Ishikawa (cell line): ENCODE data around the gene SH3RF3.

ENCODE experiments used
- CEBPB ChIP-seq: IDR thresholded peaks from 2 replicates; pipeline ENCODE4 v1.6.1; 2012
- CREB1 ChIP-seq: IDR thresholded peaks from 2 replicates; pipeline ENCODE4 v1.6.1; 2012; ENCODE audit warnings: low read depth
- EGR1 ChIP-seq: IDR thresholded peaks from 2 replicates; pipeline ENCODE4 v1.6.1; 2012
- EP300 ChIP-seq: IDR thresholded peaks from 2 replicates; pipeline ENCODE4 v1.6.1; 2012; ENCODE audit warnings: borderline replicate concordance
- FOXM1 ChIP-seq: IDR thresholded peaks from 2 replicates; pipeline ENCODE4 v1.6.1; 2012; ENCODE audit warnings: low read depth, borderline replicate concordance
- MAX ChIP-seq: IDR thresholded peaks from 2 replicates; pipeline ENCODE4 v1.6.1; 2012
- NFIC ChIP-seq: IDR thresholded peaks from 2 replicates; pipeline ENCODE4 v1.6.1; 2012
- RAD21 ChIP-seq: IDR thresholded peaks from 2 replicates; pipeline ENCODE4 v1.6.1; 2012; ENCODE audit warnings: low read depth
- TAF1 ChIP-seq: IDR thresholded peaks from 2 replicates; pipeline ENCODE4 v1.6.1; 2012; ENCODE audit warnings: low read depth, mild to moderate bottlenecking
- TEAD4 ChIP-seq: IDR thresholded peaks from 2 replicates; pipeline ENCODE4 v1.6.1; 2012
- USF1 ChIP-seq: IDR thresholded peaks from 2 replicates; pipeline ENCODE4 v1.6.1; 2012
- YY1 ChIP-seq: IDR thresholded peaks from 2 replicates; pipeline ENCODE4 v1.6.1; 2012; ENCODE audit warnings: low read depth
- ZBTB7A ChIP-seq: IDR thresholded peaks from 2 replicates; pipeline ENCODE4 v1.6.1; 2012; ENCODE audit warnings: low read depth
- TF ChIP-seq, protein P1 (sequence below): IDR thresholded peaks from 2 replicates; pipeline ENCODE4 v1.6.1; 2012; ENCODE audit warnings: low read depth, mild to moderate bottlenecking

GRCh38 chr2:109209412-109209811 is 80.4 kb downstream of the SH3RF3 start:
- TF ChIP-seq TEAD4 = peak; percentile 75
- TF ChIP-seq EGR1 = no peak
- no peak for TF ChIP-seq MAX
- TF ChIP-seq USF1 = no peak
- TF ChIP-seq, protein P1, sequence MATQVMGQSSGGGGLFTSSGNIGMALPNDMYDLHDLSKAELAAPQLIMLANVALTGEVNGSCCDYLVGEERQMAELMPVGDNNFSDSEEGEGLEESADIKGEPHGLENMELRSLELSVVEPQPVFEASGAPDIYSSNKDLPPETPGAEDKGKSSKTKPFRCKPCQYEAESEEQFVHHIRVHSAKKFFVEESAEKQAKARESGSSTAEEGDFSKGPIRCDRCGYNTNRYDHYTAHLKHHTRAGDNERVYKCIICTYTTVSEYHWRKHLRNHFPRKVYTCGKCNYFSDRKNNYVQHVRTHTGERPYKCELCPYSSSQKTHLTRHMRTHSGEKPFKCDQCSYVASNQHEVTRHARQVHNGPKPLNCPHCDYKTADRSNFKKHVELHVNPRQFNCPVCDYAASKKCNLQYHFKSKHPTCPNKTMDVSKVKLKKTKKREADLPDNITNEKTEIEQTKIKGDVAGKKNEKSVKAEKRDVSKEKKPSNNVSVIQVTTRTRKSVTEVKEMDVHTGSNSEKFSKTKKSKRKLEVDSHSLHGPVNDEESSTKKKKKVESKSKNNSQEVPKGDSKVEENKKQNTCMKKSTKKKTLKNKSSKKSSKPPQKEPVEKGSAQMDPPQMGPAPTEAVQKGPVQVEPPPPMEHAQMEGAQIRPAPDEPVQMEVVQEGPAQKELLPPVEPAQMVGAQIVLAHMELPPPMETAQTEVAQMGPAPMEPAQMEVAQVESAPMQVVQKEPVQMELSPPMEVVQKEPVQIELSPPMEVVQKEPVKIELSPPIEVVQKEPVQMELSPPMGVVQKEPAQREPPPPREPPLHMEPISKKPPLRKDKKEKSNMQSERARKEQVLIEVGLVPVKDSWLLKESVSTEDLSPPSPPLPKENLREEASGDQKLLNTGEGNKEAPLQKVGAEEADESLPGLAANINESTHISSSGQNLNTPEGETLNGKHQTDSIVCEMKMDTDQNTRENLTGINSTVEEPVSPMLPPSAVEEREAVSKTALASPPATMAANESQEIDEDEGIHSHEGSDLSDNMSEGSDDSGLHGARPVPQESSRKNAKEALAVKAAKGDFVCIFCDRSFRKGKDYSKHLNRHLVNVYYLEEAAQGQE = no peak
- TF ChIP-seq EP300 = peak; percentile 72; the same call in 1 of the 2 replicates
- no peak for TF ChIP-seq TAF1
- no peak for TF ChIP-seq CREB1
- no peak for TF ChIP-seq RAD21
- peak; percentile 79 for TF ChIP-seq NFIC
- TF ChIP-seq CEBPB = peak; percentile 36; the same call in 1 of the 2 replicates
- no peak for TF ChIP-seq ZBTB7A
- no peak for TF ChIP-seq YY1
- TF ChIP-seq FOXM1 = no peak
